Lower leg skin (tissue), 3 donors: ENCODE results near the gene TRAPPC14.
"Not testable (repeated sequence)": the region's sequence is repeated elsewhere in the genome, so short reads cannot be mapped to it uniquely, and the experiment has no call there.

Source experiments
- CTCF ChIP-seq, 3 donors: fragments of 450-650 bp; IDR thresholded peaks; one replicate each; pipeline ENCODE4 v1.5.1; 2016; ENCODE audit warnings: antibody characterized with exemption in 3 of 3, mild to moderate bottlenecking in 3 of 3, moderate library complexity in 2 of 3
- POLR2A ChIP-seq, 2 donors: fragments of 450-650 bp; IDR thresholded peaks; one replicate each; pipeline ENCODE4 v1.6.1; 2016 to 2017; ENCODE audit warnings: antibody characterized with exemption in 2 of 2, mild to moderate bottlenecking in 1 of 2, moderate library complexity in 1 of 2

- not testable (repeated sequence) for TF ChIP-seq CTCF, POLR2A (IDR thresholded peaks at IDR 0.05)
Measured at GRCh38 chr7:100192281-100192862, 33.8 kb upstream of the TRAPPC14 start.
